Endothelial cell (in vitro differentiated cells): ENCODE measurements around the gene TNIK. TPM values are rescaled to one million over a fixed set of nuclear protein-coding genes. Genes with fewer than 3 reads are reported as not detected.

Source experiments
- DNase-seq: peaks from one replicate; pipeline ENCODE4 v3.0.0; 2021; ENCODE audit warnings: low spot score
- H3K27ac Mint-ChIP-seq: one replicate; pipeline ENCODE4 v1.8.0; 2021; ENCODE audit warnings: mixed read lengths, inconsistent platforms; ENCODE audit not compliant: unreplicated experiment
- H3K27me3 Mint-ChIP-seq: one replicate; pipeline ENCODE4 v1.8.0; 2021; ENCODE audit warnings: mild to moderate bottlenecking, moderate library complexity, mixed read lengths, inconsistent platforms; ENCODE audit not compliant: unreplicated experiment
- H3K36me3 Mint-ChIP-seq: one replicate; pipeline ENCODE4 v1.8.0; 2021; ENCODE audit warnings: mild to moderate bottlenecking, low read depth, mixed read lengths, inconsistent platforms; ENCODE audit not compliant: unreplicated experiment
- H3K4me1 Mint-ChIP-seq: one replicate; pipeline ENCODE4 v1.8.0; 2021; ENCODE audit warnings: mild to moderate bottlenecking, mixed read lengths, inconsistent platforms; ENCODE audit not compliant: unreplicated experiment
- H3K4me3 Mint-ChIP-seq: one replicate; pipeline ENCODE4 v1.8.0; 2021; ENCODE audit warnings: mild to moderate bottlenecking, mixed read lengths, inconsistent platforms; ENCODE audit not compliant: unreplicated experiment
- H3K9me3 Mint-ChIP-seq: one replicate; pipeline ENCODE4 v1.8.0; 2021; ENCODE audit warnings: mixed read lengths, inconsistent platforms; ENCODE audit not compliant: unreplicated experiment
- CTCF ChIP-seq: fragments of 200-600 bp; sonication (generic); IDR thresholded peaks from one replicate; pipeline ENCODE4 v1.5.0; 2021; ENCODE audit warnings: antibody characterized with exemption; ENCODE audit not compliant: unreplicated experiment
- total RNA-seq: library from RNA; stranded (reverse); fragmentation: NEBNext Ultra II Directional; extraction: Animal tissue kit (Norgen Biotek cat#: 25700); gene quantifications from one replicate; pipeline ENCODE4 v1.2.1, GENCODE V29; 2021; ENCODE audit not compliant: unreplicated experiment

The TNIK gene
- total RNA-seq, 1 donor from 2014 or later = 67.0 TPM

- Mint-ChIP-seq H3K36me3 (no peaks in the 10 kb centered on the region), H3K4me3 (no peak overlapping the region), H3K9me3 (no peaks in the 10 kb centered on the region), H3K27ac (no peak overlapping the region), H3K27me3 (peaks cover 1% of the 10 kb centered on the region), H3K4me1 (peaks cover 18% of the 10 kb centered on the region)
- no peak for DNase-seq
- no peak for TF ChIP-seq CTCF
Observed at GRCh38 chr3:171189394-171190080, 270.7 kb downstream of the TNIK start.

DNA sequence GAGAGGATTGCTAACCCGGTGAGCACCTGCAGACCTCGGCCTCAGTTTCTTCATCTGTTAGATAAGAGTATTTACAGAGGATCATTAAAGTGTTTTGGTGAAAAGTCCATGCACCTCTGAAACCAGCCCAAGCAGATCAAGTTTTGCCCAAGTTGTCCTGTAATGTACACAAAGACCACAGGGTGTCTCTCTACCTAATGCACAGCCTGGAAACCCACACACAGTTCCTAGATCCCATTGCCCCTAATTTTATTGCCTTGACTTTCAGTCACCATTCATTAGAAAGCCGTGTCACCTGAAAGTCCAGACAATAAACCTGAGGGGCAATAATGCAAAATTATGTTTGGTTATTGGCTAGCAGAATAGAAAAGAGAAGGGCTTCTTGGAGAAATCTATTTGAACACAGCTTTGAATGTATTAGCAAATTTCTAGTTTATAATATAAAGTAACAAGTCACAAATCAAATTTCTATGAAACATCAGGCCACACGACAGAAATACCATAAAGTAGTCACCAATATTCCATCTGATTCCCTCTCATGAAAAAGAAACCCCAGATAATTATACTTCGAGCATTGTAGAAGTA lies 272.4 kb downstream of the TNIK start:
- TF ChIP-seq CTCF = peak; percentile 60
- peaks cover 16% of the 10 kb centered on the region for H3K4me1 Mint-ChIP-seq

DNA sequence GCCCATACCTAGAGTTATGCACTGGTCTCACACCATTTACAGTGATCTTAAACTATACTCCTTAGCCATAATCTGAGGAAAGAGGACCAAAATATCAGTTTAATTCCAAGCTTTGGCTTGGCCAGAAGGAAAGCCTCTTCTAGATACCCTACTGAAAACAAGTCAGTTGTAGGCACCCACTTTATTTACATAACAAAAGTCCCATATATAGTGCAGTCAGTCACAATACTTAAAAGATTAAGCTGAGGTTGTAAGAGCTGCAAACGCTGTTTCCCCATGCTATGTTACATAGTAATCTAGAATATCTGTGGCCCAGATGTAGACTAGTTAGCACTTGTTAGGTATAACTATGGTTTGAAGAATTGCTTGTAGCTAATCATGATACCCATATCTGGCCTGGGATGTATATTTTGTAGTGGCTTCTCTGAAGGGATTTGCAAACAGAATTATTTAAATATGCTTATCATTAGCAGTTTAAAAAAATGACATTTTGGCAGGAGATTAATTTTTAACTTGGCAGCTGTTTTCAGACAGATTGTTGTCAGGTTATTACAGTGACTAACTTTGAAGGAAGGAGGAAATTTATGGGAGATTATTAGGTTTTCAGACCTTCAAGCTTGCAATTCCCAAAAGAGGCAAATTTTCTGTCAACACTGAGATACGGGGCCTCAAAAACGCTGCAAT lies 273.2 kb downstream of the TNIK start:
- H3K4me3 Mint-ChIP-seq = no peak overlapping the region

More for the DNA sequence above, 272.4 kb downstream of the TNIK start:
- Mint-ChIP-seq H3K4me3 (no peak overlapping the region), H3K36me3 (peaks cover 6% of the 10 kb centered on the region), H3K27me3 (no peaks in the 10 kb centered on the region), H3K9me3 (no peaks in the 10 kb centered on the region), H3K27ac (no peak overlapping the region)
- DNase-seq = peak; percentile 28

GRCh38 chr3:171186383-171186782 lies 273.8 kb downstream of the TNIK start:
- no peak for DNase-seq
- TF ChIP-seq CTCF = no peak
- H3K27me3 Mint-ChIP-seq = no peaks in the 10 kb centered on the region
- H3K4me3 Mint-ChIP-seq = no peak overlapping the region
- peaks cover 24% of the 10 kb centered on the region for H3K4me1 Mint-ChIP-seq
- no peaks in the 10 kb centered on the region for H3K9me3 Mint-ChIP-seq
- no peak overlapping the region for H3K27ac Mint-ChIP-seq
- H3K36me3 Mint-ChIP-seq = peaks cover 10% of the 10 kb centered on the region

More for the DNA sequence above, 273.2 kb downstream of the TNIK start:
- H3K4me1 Mint-ChIP-seq = peaks cover 24% of the 10 kb centered on the region
- no peak for TF ChIP-seq CTCF
- H3K9me3 Mint-ChIP-seq = no peaks in the 10 kb centered on the region
- H3K36me3 Mint-ChIP-seq = peaks cover 10% of the 10 kb centered on the region
- DNase-seq = no peak
- H3K27me3 Mint-ChIP-seq = no peaks in the 10 kb centered on the region
- H3K27ac Mint-ChIP-seq = no peak overlapping the region

GRCh38 chr3:171185959-171186358 lies 274.2 kb downstream of the TNIK start:
- H3K27me3 Mint-ChIP-seq = no peaks in the 10 kb centered on the region
- H3K4me1 Mint-ChIP-seq = peaks cover 24% of the 10 kb centered on the region
- no peak for TF ChIP-seq CTCF
- no peak for DNase-seq
- peaks cover 10% of the 10 kb centered on the region for H3K36me3 Mint-ChIP-seq
- H3K4me3 Mint-ChIP-seq = no peak overlapping the region
- H3K9me3 Mint-ChIP-seq = no peaks in the 10 kb centered on the region
- no peak overlapping the region for H3K27ac Mint-ChIP-seq
